ENCODE data around the gene PER1. TPM values are rescaled to one million over a fixed set of nuclear protein-coding genes. Genes with fewer than 3 reads are reported as not detected.

Gene PER1
- total RNA-seq, 2 donors from 2014 or later, result 27.5 to 78.8 TPM

DNA sequence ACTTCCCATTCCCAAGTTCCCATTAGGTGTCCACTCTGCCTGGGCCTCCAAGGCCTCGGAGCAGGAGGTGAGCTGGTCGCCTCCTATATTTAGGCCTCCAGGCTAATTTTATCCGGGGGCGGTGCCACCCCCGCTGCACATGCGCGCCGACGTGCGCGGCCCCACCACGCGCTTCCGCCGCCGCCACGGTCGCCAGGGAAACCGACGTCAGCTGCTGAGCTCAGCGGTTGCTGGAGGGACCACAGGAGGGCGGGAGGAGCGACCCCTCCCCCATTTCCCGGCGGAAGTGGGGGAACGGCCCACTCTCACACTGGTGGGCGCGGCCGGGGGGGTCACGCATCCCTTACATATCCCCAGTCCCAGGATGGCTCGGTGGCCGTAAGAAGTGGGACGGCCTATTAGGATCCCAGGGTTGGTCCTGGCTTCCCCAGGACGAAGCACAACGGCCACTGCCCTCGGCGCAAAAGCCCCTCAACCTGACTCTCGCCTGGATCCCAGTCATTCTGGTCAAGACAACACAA, 1.0 kb downstream of the PER1 start:
- intact Hi-C loops (cut with DNase I), result no loop called here
- peak; percentile 75 to 89 (median 83) for DNase-seq
- no peak for ATAC-seq
- Histone ChIP-seq H3K4me1 (peaks cover 58% of the 10 kb centered on the region), H3K27me3 (no peaks in the 10 kb centered on the region), H3K9me3 (no peaks in the 10 kb centered on the region), H3K36me3 (replicated peaks in 1 of 2; ENCODE audit: insufficient read depth in 1 of 2, low read depth in 2 of 2) (peaks cover 36 to 37% of the 10 kb centered on the region in 2 donors), H3K4me3 (peak overlapping the region; percentile 25 to 61), H3K27ac (peak overlapping the region; percentile 99 to 100 (median 100))
- TF ChIP-seq POLR2A (IDR thresholded peaks at IDR 0.05), result no peak
- TF ChIP-seq, protein P1, sequence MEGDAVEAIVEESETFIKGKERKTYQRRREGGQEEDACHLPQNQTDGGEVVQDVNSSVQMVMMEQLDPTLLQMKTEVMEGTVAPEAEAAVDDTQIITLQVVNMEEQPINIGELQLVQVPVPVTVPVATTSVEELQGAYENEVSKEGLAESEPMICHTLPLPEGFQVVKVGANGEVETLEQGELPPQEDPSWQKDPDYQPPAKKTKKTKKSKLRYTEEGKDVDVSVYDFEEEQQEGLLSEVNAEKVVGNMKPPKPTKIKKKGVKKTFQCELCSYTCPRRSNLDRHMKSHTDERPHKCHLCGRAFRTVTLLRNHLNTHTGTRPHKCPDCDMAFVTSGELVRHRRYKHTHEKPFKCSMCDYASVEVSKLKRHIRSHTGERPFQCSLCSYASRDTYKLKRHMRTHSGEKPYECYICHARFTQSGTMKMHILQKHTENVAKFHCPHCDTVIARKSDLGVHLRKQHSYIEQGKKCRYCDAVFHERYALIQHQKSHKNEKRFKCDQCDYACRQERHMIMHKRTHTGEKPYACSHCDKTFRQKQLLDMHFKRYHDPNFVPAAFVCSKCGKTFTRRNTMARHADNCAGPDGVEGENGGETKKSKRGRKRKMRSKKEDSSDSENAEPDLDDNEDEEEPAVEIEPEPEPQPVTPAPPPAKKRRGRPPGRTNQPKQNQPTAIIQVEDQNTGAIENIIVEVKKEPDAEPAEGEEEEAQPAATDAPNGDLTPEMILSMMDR (IDR thresholded peaks at IDR 0.05), result peak in 1 of 7 experiments; percentile 17
- WGBS, 2 donors, result 12 to 32% methylated on average over 9 to 37 of the region's 38 CpGs

DNA sequence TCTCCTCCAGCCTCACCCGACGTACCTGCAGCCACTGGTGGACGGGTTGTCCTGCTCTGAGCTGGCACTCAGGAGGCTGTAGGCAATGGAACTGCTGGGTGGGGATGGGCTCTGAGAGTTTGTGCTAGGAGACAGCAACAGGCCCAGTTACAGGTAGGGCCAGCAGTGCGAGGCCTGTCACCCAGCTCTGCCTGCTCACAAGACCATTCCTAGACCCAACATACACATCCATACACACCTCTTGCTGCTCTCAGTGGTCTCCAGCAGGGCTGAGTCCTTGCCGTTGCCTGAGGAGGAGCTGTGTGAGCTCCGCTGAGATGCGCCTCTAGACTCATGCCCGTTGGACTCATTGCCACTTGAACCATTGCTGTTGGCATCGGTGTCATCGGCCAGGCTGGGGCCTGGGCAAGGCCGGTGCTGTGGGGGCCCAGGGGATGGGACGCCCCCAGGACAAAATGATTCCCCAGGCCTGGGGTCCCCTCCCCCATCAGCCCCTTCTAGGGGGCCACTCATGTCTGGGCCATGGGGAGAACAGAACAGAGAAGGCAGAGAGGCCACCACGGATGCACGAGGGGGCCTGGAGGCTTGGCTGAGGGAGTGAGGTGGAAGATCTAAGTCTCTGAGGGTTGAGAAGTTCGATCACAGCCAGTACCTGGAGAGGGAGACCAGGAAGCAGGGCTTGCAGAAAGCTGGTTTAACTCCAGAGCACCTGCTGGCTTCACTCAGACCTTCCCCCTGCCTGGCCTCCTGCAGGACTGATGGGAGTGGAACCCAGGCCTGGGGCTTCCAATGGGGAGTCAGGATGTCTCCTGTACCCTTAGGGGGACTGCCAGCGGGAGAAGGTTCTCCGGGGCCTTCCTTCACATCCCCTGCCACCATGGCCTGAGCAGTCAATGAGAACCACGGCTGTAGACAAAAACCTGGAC, 1.7 kb downstream of the PER1 start:
- Histone ChIP-seq H3K36me3 (replicated peaks in 1 of 2; ENCODE audit: insufficient read depth in 1 of 2, low read depth in 2 of 2) (peaks cover 43 to 44% of the 10 kb centered on the region in 2 donors), H3K4me1 (peaks cover 58% of the 10 kb centered on the region), H3K9me3 (no peaks in the 10 kb centered on the region), H3K27me3 (no peaks in the 10 kb centered on the region), H3K27ac (peak overlapping the region; percentile 99 to 100 (median 100)), H3K4me3 (no peak overlapping the region)
- peak in 2 of 4 donors; percentile 18 to 31 for DNase-seq
- TF ChIP-seq, protein P1 (IDR thresholded peaks at IDR 0.05), result no peak
- no peak for TF ChIP-seq POLR2A (IDR thresholded peaks at IDR 0.05)
- intact Hi-C loops (cut with DNase I), result no loop called here
- 80 to 84% methylated on average over 7 to 18 of the region's 18 CpGs for WGBS, 2 donors
- no peak for ATAC-seq

DNA sequence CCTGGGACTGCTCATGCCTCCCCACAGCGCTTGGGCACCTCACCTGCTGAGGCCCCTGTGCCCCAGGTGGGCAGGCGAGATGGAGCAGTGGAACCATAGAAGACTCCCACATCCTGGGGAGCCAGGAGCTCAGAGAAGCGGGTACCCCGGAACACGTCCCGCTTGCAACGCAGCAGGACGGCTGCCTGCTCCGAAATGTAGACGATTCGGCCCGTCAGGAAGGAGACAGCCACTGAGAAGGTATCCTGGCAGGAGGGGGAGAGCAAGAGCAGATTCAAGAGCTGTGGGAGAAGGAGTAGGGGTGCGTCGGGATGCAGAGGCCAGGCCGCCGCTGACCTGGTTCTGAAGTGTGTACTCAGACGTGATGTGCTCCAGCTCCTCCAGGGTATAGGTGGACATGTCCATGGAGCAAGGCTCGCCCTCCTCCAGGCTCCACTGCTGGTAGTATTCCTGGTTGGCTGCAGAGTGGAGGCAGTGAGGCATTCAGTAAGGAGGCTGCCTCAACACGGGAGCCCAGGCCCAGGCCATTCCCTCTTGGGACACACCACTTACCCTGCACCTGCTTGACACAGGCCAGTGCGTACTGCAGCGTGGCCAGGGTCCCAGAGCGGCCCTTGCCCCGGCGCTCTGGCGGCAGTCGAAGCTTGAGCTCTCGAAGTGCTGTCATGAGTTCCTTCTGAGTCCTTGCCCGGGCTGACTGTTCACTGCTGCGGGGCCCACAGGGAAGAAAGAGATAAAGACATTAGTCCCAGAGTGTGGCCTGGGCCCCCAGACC, 2.6 kb downstream of the PER1 start:
- no peak for ATAC-seq
- peaks cover 51% of the 10 kb centered on the region in 2 donors for H3K36me3 ChIP-seq (replicated peaks in 1 of 2; ENCODE audit: insufficient read depth in 1 of 2, low read depth in 2 of 2)
- H3K27me3 ChIP-seq, result no peaks in the 10 kb centered on the region
- DNase-seq, result peak in 2 of 4 donors; percentile 19 to 21
- TF ChIP-seq, protein P1 (IDR thresholded peaks at IDR 0.05), result no peak
- no peak for TF ChIP-seq POLR2A (IDR thresholded peaks at IDR 0.05)
- H3K9me3 ChIP-seq, result no peaks in the 10 kb centered on the region
- peak overlapping the region in 3 of 4 donors; percentile 4 to 100 (median 99) for H3K27ac ChIP-seq
- intact Hi-C loops (cut with DNase I), result no loop called here
- H3K4me3 ChIP-seq, result no peak overlapping the region
- peaks cover 52% of the 10 kb centered on the region for H3K4me1 ChIP-seq
- 87 to 94% methylated on average over 9 to 29 of the region's 29 CpGs for WGBS, 2 donors

DNA sequence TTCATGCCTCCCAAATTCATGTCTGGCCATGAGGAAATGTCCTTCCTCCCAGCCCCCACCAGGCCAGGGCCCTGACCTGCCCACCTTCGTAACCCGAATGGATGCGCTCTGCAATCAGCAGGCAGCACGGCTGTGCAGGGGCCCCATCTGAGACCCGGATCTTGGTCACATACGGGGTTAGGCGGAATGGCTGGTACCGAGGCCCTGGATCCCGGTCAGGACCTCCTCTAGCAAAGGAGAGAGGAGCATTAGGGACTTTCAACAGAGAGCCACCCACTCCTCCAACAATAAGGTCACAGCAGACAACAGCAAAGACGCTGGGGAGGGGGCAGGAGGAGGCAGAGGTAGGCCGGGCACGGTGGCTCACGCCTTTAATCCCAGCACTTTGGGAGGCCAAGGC, 3.6 kb downstream of the PER1 start:
- Histone ChIP-seq H3K27ac (peak overlapping the region in 1 of 4 donors; percentile 22), H3K4me3 (no peak overlapping the region), H3K4me1 (peaks cover 41% of the 10 kb centered on the region), H3K36me3 (replicated peaks in 1 of 2; ENCODE audit: insufficient read depth in 1 of 2, low read depth in 2 of 2) (peaks cover 60 to 61% of the 10 kb centered on the region in 2 donors), H3K9me3 (no peaks in the 10 kb centered on the region), H3K27me3 (no peaks in the 10 kb centered on the region)
- no peak for TF ChIP-seq POLR2A (IDR thresholded peaks at IDR 0.05)
- TF ChIP-seq, protein P1 (IDR thresholded peaks at IDR 0.05), result no peak
- ATAC-seq (no peak), DNase-seq (peak in 1 of 4 donors; percentile 13)
- intact Hi-C loops (cut with DNase I), result no loop called here
- 83 to 89% methylated on average over 13 of the region's 13 CpGs for WGBS, 2 donors

Data from body of pancreas (tissue), 4 donors.